Esophagus muscularis mucosa (tissue), 4 donors: ENCODE data around the gene STX16. TPM values are rescaled to one million over a fixed set of nuclear protein-coding genes. Genes with fewer than 3 reads are reported as not detected.

Experiments
- DNase-seq: peaks from one replicate; pipeline ENCODE4 v3.0.0-alpha.2; 2017; ENCODE audit errors: extremely low spot score
- H3K27ac ChIP-seq, 4 donors: fragments of 200-600 bp; sonication (generic); replicated peaks in 1 of 4; 1 replicate in 3 of 4; 2 replicates in 1 of 4; pipeline ENCODE4 v1.5.1; 2016 to 2019; ENCODE audit warnings: mild to moderate bottlenecking in 1 of 4
- H3K27me3 ChIP-seq, 4 donors: fragments of 200-600 bp; sonication (generic); one replicate each; pipeline versions ENCODE4 v1.5.1 to v1.6.0; 2016 to 2019
- H3K36me3 ChIP-seq, 4 donors: fragments of 200-600 bp; sonication (generic); one replicate each; pipeline ENCODE4 v1.5.1; 2016 to 2019
- H3K4me1 ChIP-seq, 4 donors: fragments of 200-600 bp; sonication (generic); one replicate each; pipeline ENCODE4 v1.5.1; 2016 to 2019
- H3K4me3 ChIP-seq, 4 donors: fragments of 200-600 bp; sonication (generic); 1 replicate in 2 of 4; 2 replicates in 2 of 4; pipeline ENCODE4 v1.5.1; 2016 to 2019; ENCODE audit warnings: mild to moderate bottlenecking in 4 of 4, moderate library complexity in 1 of 4
- H3K9me3 ChIP-seq, 4 donors: fragments of 200-600 bp; sonication (generic); 1 replicate in 3 of 4; 2 replicates in 1 of 4; pipeline ENCODE4 v1.5.1; 2016 to 2019
- EP300 ChIP-seq: sonication (generic); formaldehyde crosslinking; IDR thresholded peaks from one replicate; pipeline ENCODE4 v1.6.1; 2017; ENCODE audit warnings: antibody characterized with exemption
- POLR2A ChIP-seq: fragments of 450-650 bp; IDR thresholded peaks from one replicate; pipeline ENCODE4 v1.6.1; 2017; ENCODE audit warnings: antibody characterized with exemption, moderate library complexity, mild to moderate bottlenecking, low read depth
- POLR2AphosphoS5 ChIP-seq, 2 donors: sonication (generic); formaldehyde crosslinking; IDR thresholded peaks; one replicate each; pipeline ENCODE4 v1.6.1; 2017; ENCODE audit warnings: antibody characterized with exemption in 2 of 2
- WGBS: methylation state at CpG from one replicate; pipeline ENCODE4 v1.1.5; 2018; 5-methylcytosine and 5-hydroxymethylcytosine counted together
- intact Hi-C: fragments of 100-400 bp; cut with DNase I; formaldehyde crosslinking; loops from one replicate; pipeline ENCODE4 v1.15.1; 2023
- total RNA-seq, 4 donors: library from RNA; depleted of rRNA; stranded (reverse); fragments of >200 nt; gene quantifications; one replicate each; pipeline versions ENCODE4 v1.1.0 to v1.2.1, GENCODE V29; 2016
- TF ChIP-seq, protein P1 (sequence below), 3 experiments: fragments of 200-600 bp in 2 of 3; fragments of 450-650 bp in 1 of 3; sonication (generic) in 2 of 3; IDR thresholded peaks; one replicate each; pipeline ENCODE4 v1.5.1; 2017 to 2019; ENCODE audit warnings: antibody characterized with exemption in 3 of 3, mild to moderate bottlenecking in 2 of 3, moderate library complexity in 1 of 3

The STX16 gene
- total RNA-seq, 4 donors from 2014 or later = 36.6 to 57.7 (median 43.5) TPM

DNA sequence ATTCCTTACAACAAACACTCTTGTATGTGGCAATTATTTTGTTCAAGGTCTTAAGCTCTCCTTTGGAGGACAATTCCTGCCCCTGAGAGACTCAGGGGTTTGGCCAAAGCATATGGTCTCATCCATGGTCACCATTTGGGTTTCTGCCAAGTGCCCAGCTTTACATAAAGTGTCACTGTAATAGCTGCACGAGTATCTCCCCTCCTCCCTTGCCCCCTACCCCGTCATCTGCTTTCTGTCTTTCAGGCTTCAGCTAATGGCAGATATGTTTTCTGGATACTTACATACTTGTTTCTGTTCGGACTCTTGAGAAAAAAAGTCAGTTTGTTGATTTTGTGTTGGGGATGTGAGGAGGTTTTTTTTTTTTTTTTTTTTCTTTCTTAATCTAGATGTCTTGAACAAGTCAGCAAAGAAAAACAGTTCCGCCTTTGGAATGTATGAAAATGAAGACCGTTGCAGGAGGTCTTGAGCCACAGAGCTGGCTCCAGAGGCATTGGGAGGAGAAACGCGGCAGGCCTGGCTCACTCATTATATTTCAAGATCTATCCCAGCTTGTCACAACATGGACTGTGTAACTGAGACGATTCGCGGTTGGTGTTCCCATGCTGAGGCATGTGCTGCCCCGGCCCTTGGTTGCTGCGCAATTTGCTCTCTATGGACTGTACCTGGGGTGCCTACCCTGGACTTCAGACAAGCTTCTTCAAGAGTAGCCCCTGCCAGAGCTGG lies 32.6 kb upstream of the STX16 start:
- Histone ChIP-seq H3K36me3 (no peaks in the 10 kb centered on the region), H3K27me3 (no peaks in the 10 kb centered on the region), H3K27ac (no peak overlapping the region), H3K9me3 (no peaks in the 10 kb centered on the region), H3K4me3 (no peak overlapping the region), H3K4me1 (peaks cover 0 to 8% (median 7%) of the 10 kb centered on the region in 4 donors)
- 44% methylated on average over 12 of the region's 12 CpGs for WGBS
- DNase-seq = no peak
- intact Hi-C loops = no loop called here
- TF ChIP-seq POLR2A (no peak), POLR2AphosphoS5 (IDR thresholded peaks at IDR 0.05) (no peak), EP300 (no peak)
- TF ChIP-seq, protein P1, sequence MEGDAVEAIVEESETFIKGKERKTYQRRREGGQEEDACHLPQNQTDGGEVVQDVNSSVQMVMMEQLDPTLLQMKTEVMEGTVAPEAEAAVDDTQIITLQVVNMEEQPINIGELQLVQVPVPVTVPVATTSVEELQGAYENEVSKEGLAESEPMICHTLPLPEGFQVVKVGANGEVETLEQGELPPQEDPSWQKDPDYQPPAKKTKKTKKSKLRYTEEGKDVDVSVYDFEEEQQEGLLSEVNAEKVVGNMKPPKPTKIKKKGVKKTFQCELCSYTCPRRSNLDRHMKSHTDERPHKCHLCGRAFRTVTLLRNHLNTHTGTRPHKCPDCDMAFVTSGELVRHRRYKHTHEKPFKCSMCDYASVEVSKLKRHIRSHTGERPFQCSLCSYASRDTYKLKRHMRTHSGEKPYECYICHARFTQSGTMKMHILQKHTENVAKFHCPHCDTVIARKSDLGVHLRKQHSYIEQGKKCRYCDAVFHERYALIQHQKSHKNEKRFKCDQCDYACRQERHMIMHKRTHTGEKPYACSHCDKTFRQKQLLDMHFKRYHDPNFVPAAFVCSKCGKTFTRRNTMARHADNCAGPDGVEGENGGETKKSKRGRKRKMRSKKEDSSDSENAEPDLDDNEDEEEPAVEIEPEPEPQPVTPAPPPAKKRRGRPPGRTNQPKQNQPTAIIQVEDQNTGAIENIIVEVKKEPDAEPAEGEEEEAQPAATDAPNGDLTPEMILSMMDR (IDR thresholded peaks at IDR 0.05) = no peak

DNA sequence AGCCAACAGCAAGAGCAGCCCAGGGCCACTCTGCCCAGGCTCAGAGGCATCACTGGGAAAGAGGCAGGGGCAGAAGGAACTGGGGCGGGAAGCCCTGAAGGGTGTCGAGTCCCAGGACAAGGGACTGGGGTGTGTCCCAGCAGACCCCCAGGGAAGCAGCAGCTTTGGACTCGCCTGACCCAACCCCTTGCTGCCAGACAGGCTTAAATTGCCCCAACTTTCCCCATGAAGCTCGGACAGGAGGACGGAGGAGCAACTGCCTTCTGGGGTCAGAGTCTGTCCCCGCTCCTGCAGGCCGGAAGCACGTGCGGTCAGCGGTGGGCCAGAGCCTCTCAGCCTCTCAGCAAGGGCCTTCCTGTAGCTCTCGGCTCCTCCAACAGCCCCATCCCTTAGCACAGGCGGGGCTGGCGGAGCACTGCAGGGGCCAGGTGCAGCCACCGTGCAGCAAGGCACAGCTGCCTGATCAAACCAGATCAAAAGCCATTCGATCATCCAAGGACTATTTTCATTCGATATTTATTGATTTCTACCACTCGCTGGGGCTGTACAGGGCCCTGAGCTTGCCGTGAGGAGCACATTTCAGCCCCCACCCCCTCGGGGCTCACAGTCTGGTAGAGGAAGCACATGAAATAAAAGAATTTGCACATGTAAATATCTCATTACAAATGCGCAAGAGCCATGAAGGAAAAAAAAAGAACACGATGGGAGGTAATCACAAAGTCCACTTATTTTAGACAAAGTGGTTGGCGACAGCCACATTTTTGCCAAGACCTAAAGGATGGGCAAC lies 31.8 kb upstream of the STX16 start:
- H3K36me3 ChIP-seq = no peaks in the 10 kb centered on the region
- no peak overlapping the region for H3K4me3 ChIP-seq
- H3K27ac ChIP-seq = no peak overlapping the region
- TF ChIP-seq POLR2A (no peak), EP300 (no peak), POLR2AphosphoS5 (IDR thresholded peaks at IDR 0.05) (no peak)
- TF ChIP-seq, protein P1 (IDR thresholded peaks at IDR 0.05) = no peak
- DNase-seq = no peak
- intact Hi-C loops = no loop called here
- no peaks in the 10 kb centered on the region for H3K27me3 ChIP-seq
- no peaks in the 10 kb centered on the region for H3K9me3 ChIP-seq
- 72% methylated on average over 17 of the region's 22 CpGs for WGBS
- H3K4me1 ChIP-seq = peaks cover 2 to 16% (median 15%) of the 10 kb centered on the region in 4 donors

DNA sequence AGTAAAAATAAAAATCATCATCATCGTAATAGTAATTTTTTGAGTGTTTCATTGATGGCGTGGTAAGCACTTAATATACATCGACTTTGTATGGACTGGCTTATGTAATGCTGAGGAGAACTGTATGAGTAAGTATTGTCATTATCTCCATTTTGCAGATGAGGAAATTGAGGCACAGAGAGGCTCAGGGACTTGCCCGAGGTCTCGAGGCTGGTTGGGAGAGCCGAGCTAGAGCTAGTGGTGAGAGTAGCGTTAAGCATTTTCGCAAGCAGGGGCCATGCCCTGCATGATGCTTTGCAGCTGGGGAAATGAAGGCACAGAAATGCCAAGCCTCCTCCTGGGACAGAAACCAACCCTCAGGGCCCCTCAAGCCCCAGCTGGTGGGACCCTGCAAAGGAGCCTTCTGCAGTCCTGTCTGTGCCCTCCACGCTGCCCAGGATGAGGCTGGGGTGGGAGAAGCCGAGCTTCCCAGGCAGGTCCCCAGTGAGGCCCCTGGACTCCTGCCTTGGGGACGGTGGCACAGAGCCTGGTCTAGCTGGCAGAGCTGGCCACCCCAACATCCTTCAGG lies 31.1 kb upstream of the STX16 start:
- Histone ChIP-seq H3K27me3 (no peaks in the 10 kb centered on the region), H3K9me3 (no peaks in the 10 kb centered on the region), H3K4me3 (no peak overlapping the region), H3K36me3 (no peaks in the 10 kb centered on the region), H3K4me1 (peaks cover 3 to 19% (median 17%) of the 10 kb centered on the region in 4 donors), H3K27ac (no peak overlapping the region)
- TF ChIP-seq POLR2A (no peak), POLR2AphosphoS5 (IDR thresholded peaks at IDR 0.05) (no peak), EP300 (no peak)
- TF ChIP-seq, protein P1 (IDR thresholded peaks at IDR 0.05) = no peak
- intact Hi-C loops = no loop called here
- no peak for DNase-seq
- 87% methylated on average over 8 of the region's 11 CpGs for WGBS

DNA sequence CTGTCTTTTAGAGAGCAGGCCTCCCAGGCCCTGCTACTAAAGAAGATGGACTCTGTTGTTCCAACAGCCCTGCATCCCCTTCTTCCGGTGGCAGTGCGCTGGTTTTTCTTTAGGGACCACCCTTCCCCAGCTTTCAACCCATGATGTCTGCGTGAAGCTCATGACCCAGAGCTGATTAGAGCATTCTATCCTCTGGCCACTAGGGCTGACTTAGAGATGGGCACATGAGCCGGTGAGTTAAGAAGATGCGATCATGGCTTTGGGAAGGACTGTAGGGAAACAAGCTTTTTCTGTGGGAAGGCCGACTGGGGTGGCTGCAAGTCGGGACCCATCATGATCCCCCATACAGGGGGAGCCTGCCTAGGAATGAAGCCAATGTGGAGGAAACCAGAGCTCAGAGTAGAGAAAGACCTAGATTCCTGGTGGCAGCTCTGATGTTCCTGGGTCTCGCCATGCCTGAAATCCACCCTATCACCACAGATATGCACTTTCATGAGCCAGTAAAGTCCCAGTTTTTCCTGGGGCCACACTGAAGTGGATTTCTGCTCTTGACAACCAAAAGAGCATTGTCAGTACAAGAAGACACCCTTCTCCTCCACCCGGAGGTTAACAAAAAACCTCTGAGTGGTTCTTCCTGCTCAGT lies 29.1 kb upstream of the STX16 start:
- Histone ChIP-seq H3K36me3 (no peaks in the 10 kb centered on the region), H3K27ac (no peak overlapping the region), H3K4me3 (no peak overlapping the region), H3K27me3 (no peaks in the 10 kb centered on the region), H3K4me1 (peaks cover 3 to 19% (median 17%) of the 10 kb centered on the region in 4 donors), H3K9me3 (no peaks in the 10 kb centered on the region)
- DNase-seq = no peak
- TF ChIP-seq EP300 (no peak), POLR2A (no peak), POLR2AphosphoS5 (IDR thresholded peaks at IDR 0.05) (no peak)
- TF ChIP-seq, protein P1 (IDR thresholded peaks at IDR 0.05) = no peak
- intact Hi-C loops = no loop called here
- 92% methylated on average over 8 of the region's 9 CpGs for WGBS
